Activated naive CD4-positive, alpha-beta T cell treated with anti-CD3 and anti-CD28 coated beads for 36 hours (primary cell): Measurements from ENCODE around the gene GH1. TPM values are rescaled to one million over a fixed set of nuclear protein-coding genes. Genes with fewer than 3 reads are reported as not detected.
"Not testable (repeated sequence)": the region's sequence is repeated elsewhere in the genome, so short reads cannot be mapped to it uniquely, and the experiment has no call there.

Source experiments
- CTCF ChIA-PET: fragments of 350-600 bp; sonication (Branson Sonifier 250); formaldehyde crosslinking; loops from one replicate; lab custom pipeline; 2021; ENCODE audit warnings: antibody characterized with exemption; lab: Charles Lee
- DNase-seq: peaks from one replicate; pipeline ENCODE4 v3.0.0-alpha.2; 2020
- H3K27ac Mint-ChIP-seq: one replicate; pipeline ENCODE4 v1.8.0; 2021; ENCODE audit warnings: mild to moderate bottlenecking, mixed read lengths
- H3K27me3 Mint-ChIP-seq: one replicate; pipeline ENCODE4 v1.8.0; 2021; ENCODE audit warnings: low read depth, mixed read lengths
- H3K36me3 Mint-ChIP-seq: one replicate; pipeline ENCODE4 v1.8.0; 2021; ENCODE audit warnings: low read depth, mixed read lengths
- H3K4me1 Mint-ChIP-seq: one replicate; pipeline ENCODE4 v1.8.0; 2021; ENCODE audit warnings: low read depth, mixed read lengths
- H3K4me3 Mint-ChIP-seq: one replicate; pipeline ENCODE4 v1.8.0; 2021; ENCODE audit warnings: mild to moderate bottlenecking, moderate library complexity, mixed read lengths
- H3K9me3 Mint-ChIP-seq: one replicate; pipeline ENCODE4 v1.8.0; 2021; ENCODE audit warnings: mixed read lengths
- intact Hi-C: fragments of 100-400 bp; cut with micrococcal nuclease; formaldehyde crosslinking; loops from one replicate; pipeline ENCODE4 v1.15.1; 2023
- total RNA-seq, 2 experiments: library from RNA; stranded (reverse); gene quantifications; one replicate each; pipeline ENCODE4 v1.2.3, GENCODE V29; 2021

The GH1 gene
- total RNA-seq, 2 experiments from 2014 or later = not detected

- DNase-seq = peak; percentile 78
- Mint-ChIP-seq H3K36me3 (peaks cover 7% of the 10 kb centered on the region), H3K9me3 (no peaks in the 10 kb centered on the region), H3K4me3 (peak within 1 kb of the TSS; percentile 93), H3K4me1 (peaks cover 17% of the 10 kb centered on the region), H3K27me3 (no peaks in the 10 kb centered on the region), H3K27ac (peak within 1 kb of the TSS; percentile 76)
- intact Hi-C loops = loop anchor here (1.0 to 5.0 kb wide), 3 partner anchors 14 to 95 kb away; no protein-coding TSS in a partner anchor
- CTCF ChIA-PET = interaction anchor here (0.6 to 5.5 kb wide), 12 partner anchors 13 to 359 kb away, joined by 3 to 50 read pairs (median 3); partner anchors contain the start of gene GH1
Observed at GRCh38 chr17:63931981-63932561, 13.4 kb upstream of the GH1 start, which contains the start of gene CD79B. Gene CD79B, minus strand, starts transcription at chr17:63932331. Its CDS starts 70 bp downstream, at chr17:63932261.

- Mint-ChIP-seq H3K4me1 (peaks cover 17% of the 10 kb centered on the region), H3K27me3 (no peaks in the 10 kb centered on the region), H3K36me3 (peaks cover 7% of the 10 kb centered on the region), H3K9me3 (no peaks in the 10 kb centered on the region), H3K4me3 (peak overlapping the region; percentile 93), H3K27ac (peak overlapping the region; percentile 76)
- CTCF ChIA-PET = interaction anchor here (1.0 to 5.5 kb wide), 6 partner anchors 12 to 148 kb away, joined by 3 to 50 read pairs (median 11); partner anchors contain the start of genes CSHL1 and GH1
- DNase-seq = peak; percentile 68
- intact Hi-C loops = loop anchor here (5.0 kb wide), 1 partner anchor 96 kb away; no protein-coding TSS in a partner anchor
Observed at GRCh38 chr17:63930951-63931575, 12.4 kb upstream of the GH1 start.

DNA sequence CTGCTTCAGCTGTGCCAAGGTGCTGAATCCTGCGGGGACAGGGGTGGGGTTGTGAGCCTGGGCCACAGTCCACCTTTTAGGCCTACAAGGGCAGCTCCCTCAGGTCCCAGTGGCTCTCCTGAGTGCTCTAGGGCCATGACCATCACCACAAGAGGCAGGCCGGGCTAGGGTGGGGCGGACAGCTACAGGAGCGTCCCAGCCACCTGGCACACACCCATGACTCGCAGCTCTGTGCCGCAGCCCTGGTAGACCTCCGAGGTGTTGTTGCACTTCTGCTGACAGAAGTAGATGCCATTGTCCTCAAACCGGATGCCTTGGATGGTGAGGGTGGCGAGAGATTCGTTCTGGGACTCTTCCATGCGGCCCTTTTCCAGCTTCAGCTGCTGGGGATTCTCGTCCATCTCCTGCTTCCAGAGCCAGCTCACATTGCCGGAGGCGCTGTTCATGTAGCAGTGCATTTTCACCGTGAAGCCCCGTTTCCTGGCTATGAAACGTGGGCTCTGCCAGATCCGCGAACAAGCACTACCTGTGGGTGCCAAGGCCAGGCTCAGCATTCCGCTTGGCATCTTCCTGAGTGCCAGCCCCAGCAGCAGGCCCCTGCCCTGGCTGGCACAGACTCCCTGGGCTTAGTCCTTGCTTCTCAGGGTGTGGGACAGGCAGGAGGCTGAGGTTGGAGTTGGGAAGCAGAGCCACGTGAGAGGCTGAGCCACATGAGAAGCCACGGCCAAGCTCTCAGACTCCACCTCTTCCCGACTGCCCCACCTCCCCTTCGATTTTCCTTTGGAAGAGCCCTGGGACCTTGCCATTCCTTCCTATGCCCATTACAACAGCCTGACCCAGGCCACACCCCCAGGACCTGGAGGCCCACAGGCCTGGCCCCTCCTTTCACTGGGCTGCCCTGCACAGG, 11.5 kb upstream of the GH1 start:
- Mint-ChIP-seq H3K4me1 (peaks cover 17% of the 10 kb centered on the region), H3K27ac (no peak overlapping the region), H3K4me3 (no peak overlapping the region), H3K27me3 (no peaks in the 10 kb centered on the region), H3K36me3 (peaks cover 7% of the 10 kb centered on the region), H3K9me3 (no peaks in the 10 kb centered on the region)
- CTCF ChIA-PET = interaction anchor here (1.1 to 5.5 kb wide), 4 partner anchors 11 to 149 kb away, joined by 3 to 50 read pairs (median 7); partner anchors contain the start of genes CSHL1 and GH1
- intact Hi-C loops = loop anchor here (5.0 kb wide), 1 partner anchor 97 kb away; no protein-coding TSS in a partner anchor
- DNase-seq = no peak

GRCh38 chr17:63928966-63929695, 10.5 kb upstream of the GH1 start:
- CTCF ChIA-PET = interaction anchor here (0.6 to 5.5 kb wide), 5 partner anchors 10 to 97 kb away, joined by 3 to 50 read pairs (median 7); partner anchors contain the start of gene GH1
- H3K9me3 Mint-ChIP-seq = no peaks in the 10 kb centered on the region
- no peaks in the 10 kb centered on the region for H3K27me3 Mint-ChIP-seq
- no peak overlapping the region for H3K4me3 Mint-ChIP-seq
- intact Hi-C loops = no loop called here
- peaks cover 17% of the 10 kb centered on the region for H3K4me1 Mint-ChIP-seq
- H3K27ac Mint-ChIP-seq = no peak overlapping the region
- DNase-seq = no peak
- H3K36me3 Mint-ChIP-seq = peaks cover 7% of the 10 kb centered on the region

- H3K4me3 Mint-ChIP-seq = no peak overlapping the region
- intact Hi-C loops = no loop called here
- H3K4me1 Mint-ChIP-seq = peaks cover 17% of the 10 kb centered on the region
- H3K9me3 Mint-ChIP-seq = no peaks in the 10 kb centered on the region
- peaks cover 7% of the 10 kb centered on the region for H3K36me3 Mint-ChIP-seq
- H3K27ac Mint-ChIP-seq = peak overlapping the region; percentile 41
- no peaks in the 10 kb centered on the region for H3K27me3 Mint-ChIP-seq
- CTCF ChIA-PET = interaction anchor here (1.1 to 5.5 kb wide), 5 partner anchors 9 to 98 kb away, joined by 3 to 50 read pairs (median 7); partner anchors contain the start of gene GH1
- no peak for DNase-seq
Observed at GRCh38 chr17:63928172-63928666, 9.6 kb upstream of the GH1 start.

- CTCF ChIA-PET = interaction anchor here (1.1 to 5.5 kb wide), 5 partner anchors 9 to 98 kb away, joined by 3 to 50 read pairs (median 7); partner anchors contain the start of gene GH1
- no peaks in the 10 kb centered on the region for H3K9me3 Mint-ChIP-seq
- H3K4me3 Mint-ChIP-seq = no peak overlapping the region
- H3K36me3 Mint-ChIP-seq = peaks cover 7% of the 10 kb centered on the region
- no peak for DNase-seq
- H3K4me1 Mint-ChIP-seq = peaks cover 14% of the 10 kb centered on the region
- no peaks in the 10 kb centered on the region for H3K27me3 Mint-ChIP-seq
- intact Hi-C loops = no loop called here
- no peak overlapping the region for H3K27ac Mint-ChIP-seq
Observed at GRCh38 chr17:63927464-63928171, 9.0 kb upstream of the GH1 start.

GRCh38 chr17:63926164-63926563, 7.5 kb upstream of the GH1 start:
- CTCF ChIA-PET = interaction anchor here (0.7 to 3.0 kb wide), 3 partner anchors 15 to 21 kb away, joined by 3 to 10 read pairs (median 10); partner anchors contain the start of gene CSHL1
- Mint-ChIP-seq H3K36me3 (peaks cover 7% of the 10 kb centered on the region), H3K27ac (no peak overlapping the region), H3K4me1 (peaks cover 5% of the 10 kb centered on the region), H3K27me3 (no peaks in the 10 kb centered on the region), H3K9me3 (no peaks in the 10 kb centered on the region), H3K4me3 (no peak overlapping the region)
- no peak for DNase-seq
- intact Hi-C loops = no loop called here

GRCh38 chr17:63925615-63926014, 7.0 kb upstream of the GH1 start:
- H3K4me3 Mint-ChIP-seq = no peak overlapping the region
- peaks cover under 1% of the 10 kb centered on the region for H3K4me1 Mint-ChIP-seq
- H3K27me3 Mint-ChIP-seq = no peaks in the 10 kb centered on the region
- intact Hi-C loops = no loop called here
- H3K9me3 Mint-ChIP-seq = no peaks in the 10 kb centered on the region
- CTCF ChIA-PET = interaction anchor here (0.6 to 3.0 kb wide), 4 partner anchors 14 to 209 kb away, joined by 3 to 10 read pairs (median 7); partner anchors contain the start of gene CSHL1
- H3K36me3 Mint-ChIP-seq = peaks cover 5% of the 10 kb centered on the region
- DNase-seq = no peak
- H3K27ac Mint-ChIP-seq = no peak overlapping the region

- H3K4me3 Mint-ChIP-seq, DNase-seq, H3K36me3 Mint-ChIP-seq, intact Hi-C loops, H3K27ac Mint-ChIP-seq, H3K9me3 Mint-ChIP-seq, H3K27me3 Mint-ChIP-seq, H3K4me1 Mint-ChIP-seq: not testable (repeated sequence)
- CTCF ChIA-PET = interaction anchor here (0.6 to 2.6 kb wide), 4 partner anchors 16 to 211 kb away, joined by 3 to 7 read pairs (median 3); no protein-coding TSS in a partner anchor
Observed at GRCh38 chr17:63922402-63922801, 3.8 kb upstream of the GH1 start.

DNA sequence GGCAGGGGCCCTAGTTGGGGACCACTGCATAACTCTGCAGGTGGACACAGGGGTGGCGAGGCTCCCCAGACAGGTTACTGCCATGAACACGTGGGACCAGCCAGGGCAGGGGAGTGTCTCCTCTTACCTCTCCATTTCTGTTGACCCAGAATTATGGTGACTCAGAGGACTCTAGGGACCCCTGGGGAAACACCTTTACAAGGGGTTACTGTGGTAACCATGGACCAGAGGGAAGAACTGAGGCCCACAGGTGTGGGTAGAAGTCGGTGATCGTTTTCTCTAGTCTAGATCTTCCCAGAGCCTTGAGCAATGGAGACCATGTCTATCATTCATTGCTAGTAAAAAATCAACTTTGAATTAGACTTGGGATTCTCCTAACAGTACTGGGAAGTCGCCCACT, 2.1 kb upstream of the GH1 start:
- CTCF ChIA-PET = interaction anchor here (1.2 to 5.5 kb wide), 7 partner anchors 10 to 212 kb away, joined by 3 to 91 read pairs (median 42); partner anchors contain the start of gene CD79B
- H3K9me3 Mint-ChIP-seq, H3K4me3 Mint-ChIP-seq, intact Hi-C loops, H3K27ac Mint-ChIP-seq, H3K36me3 Mint-ChIP-seq, H3K4me1 Mint-ChIP-seq, DNase-seq, H3K27me3 Mint-ChIP-seq: not testable (repeated sequence)
